A204.1 (cell line): Measurements from ENCODE around the gene LPAR3.

Experiments used
- FAIRE-seq: peaks from 2 replicates; lab custom pipeline; 2012; peaks lifted over from hg19 to GRCh38; lab: Jason Lieb, UNC

The LPAR3 gene

GRCh38 chr1:84825161-84825560, 67.8 kb downstream of the LPAR3 start:
- FAIRE-seq, result no peak

GRCh38 chr1:84823991-84824390, 69.0 kb downstream of the LPAR3 start:
- FAIRE-seq, result no peak

- FAIRE-seq, result no peak
Measured at GRCh38 chr1:84823511-84823910, 69.5 kb downstream of the LPAR3 start.

GRCh38 chr1:84810343-84810742, 82.7 kb downstream of the LPAR3 start:
- no peak for FAIRE-seq

- no peak for FAIRE-seq
Measured at GRCh38 chr1:84809023-84809422, 84.0 kb downstream of the LPAR3 start.

- FAIRE-seq, result no peak
Measured at GRCh38 chr1:84803604-84804003, 89.4 kb downstream of the LPAR3 start.

- FAIRE-seq, result no peak
Measured at GRCh38 chr1:84802567-84803232, 90.3 kb downstream of the LPAR3 start.

- FAIRE-seq, result no peak
Measured at GRCh38 chr1:84800090-84801073, 92.6 kb downstream of the LPAR3 start.

- no peak for FAIRE-seq
Measured at GRCh38 chr1:84797603-84798002, 95.4 kb downstream of the LPAR3 start.

- FAIRE-seq, result no peak
Measured at GRCh38 chr1:84795966-84796600, 96.9 kb downstream of the LPAR3 start.

GRCh38 chr1:84795213-84795612, 97.8 kb downstream of the LPAR3 start:
- no peak for FAIRE-seq

GRCh38 chr1:84792421-84792820, 100.6 kb downstream of the LPAR3 start:
- FAIRE-seq, result no peak

GRCh38 chr1:84789014-84789413, 104.0 kb downstream of the LPAR3 start:
- FAIRE-seq, result no peak

- FAIRE-seq, result no peak
Measured at GRCh38 chr1:84785271-84786036, 107.6 kb downstream of the LPAR3 start.

GRCh38 chr1:84782881-84783280, 110.1 kb downstream of the LPAR3 start:
- no peak for FAIRE-seq

- no peak for FAIRE-seq
Measured at GRCh38 chr1:84781946-84782771, 110.8 kb downstream of the LPAR3 start.

GRCh38 chr1:84780000-84780716, 112.8 kb downstream of the LPAR3 start:
- no peak for FAIRE-seq

GRCh38 chr1:84776639-84777038, 116.4 kb downstream of the LPAR3 start:
- no peak for FAIRE-seq

GRCh38 chr1:84775535-84775920, 117.5 kb downstream of the LPAR3 start:
- FAIRE-seq, result no peak

GRCh38 chr1:84774669-84775534, 118.1 kb downstream of the LPAR3 start:
- FAIRE-seq, result no peak
